Activated naive CD8-positive, alpha-beta T cell treated with anti-CD3 and anti-CD28 coated beads, Interleukin-2, amount 50 U/mL, for 24 hours (primary cell): Measurements from ENCODE around the gene MEAF6.

Experiments used
- ATAC-seq: fragments of 150-1000 bp; cut with Tn5 transposase; one replicate; pipeline ENCODE4 v1.10.0; 2021
- DNase-seq: peaks from one replicate; pipeline ENCODE4 v3.0.0; 2021
- H3K27ac Mint-ChIP-seq: one replicate; pipeline ENCODE4 v1.8.0; 2021; ENCODE audit warnings: mild to moderate bottlenecking, mixed read lengths
- H3K27me3 Mint-ChIP-seq: one replicate; pipeline ENCODE4 v1.8.0; 2021; ENCODE audit warnings: mixed read lengths
- H3K36me3 Mint-ChIP-seq: one replicate; pipeline ENCODE4 v1.8.0; 2021; ENCODE audit warnings: low read depth, mixed read lengths
- H3K4me1 Mint-ChIP-seq: one replicate; pipeline ENCODE4 v1.8.0; 2021; ENCODE audit warnings: mixed read lengths
- H3K4me3 Mint-ChIP-seq: one replicate; pipeline ENCODE4 v1.8.0; 2021; ENCODE audit warnings: mild to moderate bottlenecking, moderate library complexity, mixed read lengths
- H3K9me3 Mint-ChIP-seq: one replicate; pipeline ENCODE4 v1.8.0; 2021; ENCODE audit warnings: mixed read lengths

MEAF6 gene

DNA sequence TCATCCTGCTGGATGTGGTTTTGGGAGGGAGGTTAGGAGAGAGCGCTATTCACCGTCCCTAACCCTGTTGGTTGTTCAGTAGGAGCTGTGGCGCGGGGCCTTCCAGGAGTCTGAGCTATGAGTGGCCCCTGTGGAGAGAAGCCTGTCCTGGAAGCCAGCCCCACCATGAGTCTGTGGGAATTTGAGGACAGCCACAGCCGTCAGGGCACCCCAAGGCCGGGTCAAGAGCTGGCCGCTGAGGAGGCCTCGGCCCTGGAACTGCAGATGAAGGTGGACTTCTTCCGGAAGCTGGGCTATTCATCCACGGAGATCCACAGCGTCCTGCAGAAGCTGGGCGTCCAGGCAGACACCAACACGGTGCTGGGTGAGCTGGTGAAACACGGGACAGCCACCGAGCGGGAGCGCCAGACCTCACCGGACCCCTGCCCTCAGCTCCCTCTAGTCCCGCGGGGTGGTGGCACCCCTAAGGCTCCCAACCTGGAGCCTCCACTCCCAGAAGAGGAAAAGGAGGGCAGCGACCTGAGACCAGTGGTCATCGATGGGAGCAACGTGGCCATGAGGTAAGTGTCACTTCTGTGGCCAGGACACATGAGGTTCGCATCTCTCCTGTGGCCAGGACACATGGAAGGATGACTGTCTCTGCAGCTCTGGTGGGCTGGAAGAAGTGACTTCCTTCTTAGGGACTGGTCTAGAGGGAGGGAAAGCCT is 39.0 kb downstream of the MEAF6 start:
- Mint-ChIP-seq H3K4me3 (peak overlapping the region; percentile 98), H3K36me3 (peaks cover 50% of the 10 kb centered on the region), H3K9me3 (no peaks in the 10 kb centered on the region), H3K4me1 (peaks cover 48% of the 10 kb centered on the region), H3K27me3 (no peaks in the 10 kb centered on the region), H3K27ac (peak overlapping the region; percentile 98)
- ATAC-seq (no peak), DNase-seq (no peak)

- Mint-ChIP-seq H3K27ac (peak overlapping the region; percentile 98), H3K36me3 (peaks cover 46% of the 10 kb centered on the region), H3K27me3 (no peaks in the 10 kb centered on the region), H3K4me1 (peaks cover 43% of the 10 kb centered on the region), H3K9me3 (no peaks in the 10 kb centered on the region), H3K4me3 (peak overlapping the region; percentile 98)
- ATAC-seq (no peak), DNase-seq (no peak)
These were observed 39.7 kb downstream of the MEAF6 start for GRCh38 chr1:37474697-37475379.

GRCh38 chr1:37474046-37474696 is 40.4 kb downstream of the MEAF6 start, which contains the start of gene ZC3H12A:
Gene ZC3H12A, plus strand, starts transcription at chr1:37474580. Its CDS starts 917 bp downstream, at chr1:37475497.
- ATAC-seq, result peak; percentile 27
- H3K9me3 Mint-ChIP-seq, result no peaks in the 10 kb centered on the region
- DNase-seq, result peak; percentile 95
- H3K27me3 Mint-ChIP-seq, result no peaks in the 10 kb centered on the region
- peaks cover 48% of the 10 kb centered on the region for H3K4me1 Mint-ChIP-seq
- peaks cover 39% of the 10 kb centered on the region for H3K36me3 Mint-ChIP-seq
- H3K4me3 Mint-ChIP-seq, result peak within 1 kb of the TSS; percentile 98
- H3K27ac Mint-ChIP-seq, result peak within 1 kb of the TSS; percentile 98

GRCh38 chr1:37473431-37474045 is 41.0 kb downstream of the MEAF6 start:
- ATAC-seq (peak; percentile 12), DNase-seq (no peak)
- Mint-ChIP-seq H3K36me3 (peaks cover 34% of the 10 kb centered on the region), H3K4me1 (peaks cover 47% of the 10 kb centered on the region), H3K9me3 (no peaks in the 10 kb centered on the region), H3K27me3 (no peaks in the 10 kb centered on the region), H3K27ac (peak overlapping the region; percentile 89), H3K4me3 (peak overlapping the region; percentile 98)

DNA sequence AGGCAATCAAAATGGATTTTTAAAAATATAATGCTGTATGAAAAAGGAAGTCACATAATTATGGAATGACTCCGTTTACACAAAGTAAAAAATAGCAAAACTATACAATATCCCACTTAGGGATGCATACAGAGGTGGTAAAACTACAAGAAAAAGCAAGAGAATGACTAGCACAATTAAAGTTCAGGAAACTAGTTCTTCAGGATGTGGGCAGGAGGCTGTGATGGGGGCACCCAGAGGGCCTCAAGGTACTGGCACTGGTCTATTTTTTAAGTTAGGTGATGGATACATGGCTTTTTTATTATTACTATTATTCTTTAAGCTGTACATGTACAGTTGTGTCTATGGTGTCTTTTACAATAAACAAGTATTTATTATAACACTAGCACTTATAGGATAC is 41.6 kb downstream of the MEAF6 start:
- Mint-ChIP-seq H3K36me3 (peaks cover 29% of the 10 kb centered on the region), H3K4me3 (peak overlapping the region; percentile 98), H3K27me3 (no peaks in the 10 kb centered on the region), H3K9me3 (no peaks in the 10 kb centered on the region), H3K4me1 (peaks cover 43% of the 10 kb centered on the region), H3K27ac (peak overlapping the region; percentile 89)
- DNase-seq (no peak), ATAC-seq (no peak)

- Mint-ChIP-seq H3K9me3 (no peaks in the 10 kb centered on the region), H3K27me3 (no peaks in the 10 kb centered on the region), H3K36me3 (peaks cover 22% of the 10 kb centered on the region), H3K27ac (peak overlapping the region; percentile 89), H3K4me1 (peaks cover 39% of the 10 kb centered on the region), H3K4me3 (peak overlapping the region; percentile 98)
- ATAC-seq (no peak), DNase-seq (no peak)
These were observed 42.3 kb downstream of the MEAF6 start for GRCh38 chr1:37472281-37472680.

DNA sequence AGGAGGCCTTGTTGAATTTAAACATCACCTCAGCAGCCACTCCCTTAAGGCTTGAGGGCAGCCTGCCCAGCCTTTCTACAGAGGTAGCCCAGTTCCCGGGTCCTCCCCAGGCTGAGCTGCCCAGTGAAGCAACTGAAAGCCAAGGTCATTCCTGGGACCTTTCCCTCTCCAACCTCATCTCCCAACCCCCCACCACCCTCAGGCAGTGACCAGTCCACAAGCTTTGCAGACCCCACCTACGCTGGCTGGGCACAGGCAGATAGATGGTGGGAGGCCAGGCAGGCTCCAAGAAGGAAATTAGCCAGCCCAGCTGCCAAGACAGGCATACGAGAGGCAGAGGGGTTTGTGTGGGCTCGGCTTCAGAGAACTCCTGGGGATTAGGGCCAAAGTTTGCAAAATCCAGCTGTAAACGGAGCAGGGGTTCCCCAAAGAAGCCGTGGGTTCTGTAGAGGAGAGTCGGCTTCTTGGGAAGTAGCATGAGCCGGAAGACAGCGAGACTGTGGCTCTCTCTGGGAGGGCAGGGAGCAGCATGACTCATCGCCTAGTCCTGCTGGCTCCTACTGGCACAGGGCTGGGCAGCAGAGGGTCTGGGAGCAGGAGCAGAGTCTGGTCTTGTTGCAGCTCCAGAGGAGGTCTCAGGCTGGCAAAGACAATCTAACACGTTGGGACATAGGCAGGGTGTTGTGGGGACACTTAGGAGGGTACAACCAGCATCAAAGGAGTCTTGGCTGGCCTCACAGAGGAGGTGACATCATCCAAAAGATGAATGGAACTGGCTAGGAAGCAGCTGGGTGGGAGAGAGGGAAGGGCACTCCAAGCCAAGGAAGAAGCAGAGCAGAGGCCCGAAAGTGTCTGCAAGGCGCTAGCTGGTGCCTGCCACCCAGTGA is 43.0 kb downstream of the MEAF6 start:
- Mint-ChIP-seq H3K36me3 (peaks cover 16% of the 10 kb centered on the region), H3K4me1 (peaks cover 41% of the 10 kb centered on the region), H3K27ac (peak overlapping the region; percentile 76), H3K9me3 (no peaks in the 10 kb centered on the region), H3K27me3 (no peaks in the 10 kb centered on the region), H3K4me3 (peak overlapping the region; percentile 98)
- ATAC-seq (no peak), DNase-seq (no peak)

GRCh38 chr1:37469386-37469785 is 45.2 kb downstream of the MEAF6 start:
- no peak overlapping the region for H3K4me3 Mint-ChIP-seq
- no peaks in the 10 kb centered on the region for H3K36me3 Mint-ChIP-seq
- DNase-seq, result no peak
- no peaks in the 10 kb centered on the region for H3K9me3 Mint-ChIP-seq
- H3K27me3 Mint-ChIP-seq, result no peaks in the 10 kb centered on the region
- peaks cover 38% of the 10 kb centered on the region for H3K4me1 Mint-ChIP-seq
- ATAC-seq, result no peak
- no peak overlapping the region for H3K27ac Mint-ChIP-seq

GRCh38 chr1:37468037-37468436 is 46.5 kb downstream of the MEAF6 start:
- no peaks in the 10 kb centered on the region for H3K27me3 Mint-ChIP-seq
- H3K9me3 Mint-ChIP-seq, result no peaks in the 10 kb centered on the region
- H3K27ac Mint-ChIP-seq, result no peak overlapping the region
- H3K4me3 Mint-ChIP-seq, result no peak overlapping the region
- peaks cover 30% of the 10 kb centered on the region for H3K4me1 Mint-ChIP-seq
- ATAC-seq, result no peak
- no peak for DNase-seq
- H3K36me3 Mint-ChIP-seq, result no peaks in the 10 kb centered on the region

GRCh38 chr1:37465593-37466517 is 48.7 kb downstream of the MEAF6 start:
- Mint-ChIP-seq H3K9me3 (no peaks in the 10 kb centered on the region), H3K27me3 (no peaks in the 10 kb centered on the region), H3K4me3 (no peak overlapping the region), H3K36me3 (no peaks in the 10 kb centered on the region), H3K27ac (no peak overlapping the region), H3K4me1 (peaks cover 12% of the 10 kb centered on the region)
- no peak for ATAC-seq
- DNase-seq, result no peak

- no peak for DNase-seq
- no peaks in the 10 kb centered on the region for H3K27me3 Mint-ChIP-seq
- peaks cover 5% of the 10 kb centered on the region for H3K4me1 Mint-ChIP-seq
- H3K9me3 Mint-ChIP-seq, result no peaks in the 10 kb centered on the region
- H3K36me3 Mint-ChIP-seq, result no peaks in the 10 kb centered on the region
- no peak overlapping the region for H3K27ac Mint-ChIP-seq
- no peak for ATAC-seq
- H3K4me3 Mint-ChIP-seq, result no peak overlapping the region
These were observed 50.1 kb downstream of the MEAF6 start for GRCh38 chr1:37464443-37464842.

DNA sequence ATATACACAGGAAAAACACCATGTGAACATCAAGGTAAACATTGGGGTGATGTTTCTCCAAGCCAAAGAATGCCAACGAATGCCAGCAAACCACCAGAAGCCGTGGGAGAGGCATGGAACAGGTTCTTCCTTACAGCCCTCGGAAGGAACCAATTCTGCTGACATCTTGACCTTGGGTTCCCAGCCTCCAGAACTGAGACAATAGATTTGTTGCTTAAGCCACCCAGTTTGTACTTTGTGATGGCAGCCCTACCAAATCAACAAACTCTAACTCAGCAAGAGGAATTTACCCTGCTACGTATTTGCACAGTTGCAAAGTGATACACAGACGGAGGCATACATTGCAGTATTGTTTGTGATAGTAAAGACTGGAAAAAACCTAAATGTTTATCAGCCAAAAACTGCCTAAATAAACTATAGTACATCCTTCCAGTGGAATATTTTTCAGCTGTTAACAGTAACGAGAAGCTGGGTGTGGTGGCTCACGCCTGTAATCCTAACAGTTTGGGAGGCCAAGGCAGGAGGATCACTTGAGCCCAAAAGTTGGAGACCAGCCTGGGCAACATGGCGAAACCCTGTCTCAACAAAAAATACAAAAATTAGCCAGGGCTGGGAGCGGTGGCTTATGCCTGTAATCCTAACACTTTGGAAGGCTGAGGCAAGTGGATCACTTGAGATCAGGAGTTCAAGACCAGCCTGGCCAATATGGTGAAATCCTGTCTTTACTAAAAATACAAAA is 52.7 kb downstream of the MEAF6 start:
- Mint-ChIP-seq H3K27ac (no peak overlapping the region), H3K4me3 (no peak overlapping the region), H3K27me3 (no peaks in the 10 kb centered on the region), H3K36me3 (no peaks in the 10 kb centered on the region), H3K9me3 (no peaks in the 10 kb centered on the region), H3K4me1 (peaks cover 2% of the 10 kb centered on the region)
- ATAC-seq (no peak), DNase-seq (no peak)
